GM18867 (cell line): ENCODE data around the gene MRPL16.

Source experiments
- ATAC-seq: cut with Tn5 transposase; IDR thresholded peaks from one replicate; pipeline ENCODE4 v1.9.1; 2021; ENCODE audit warnings: mild to moderate bottlenecking, moderate library complexity; ENCODE audit not compliant: unreplicated experiment

MRPL16 gene

GRCh38 chr11:59776210-59777066 lies 34.1 kb downstream of the MRPL16 start:
- no peak for ATAC-seq

GRCh38 chr11:59773083-59773440 lies 37.5 kb downstream of the MRPL16 start:
- no peak for ATAC-seq

DNA sequence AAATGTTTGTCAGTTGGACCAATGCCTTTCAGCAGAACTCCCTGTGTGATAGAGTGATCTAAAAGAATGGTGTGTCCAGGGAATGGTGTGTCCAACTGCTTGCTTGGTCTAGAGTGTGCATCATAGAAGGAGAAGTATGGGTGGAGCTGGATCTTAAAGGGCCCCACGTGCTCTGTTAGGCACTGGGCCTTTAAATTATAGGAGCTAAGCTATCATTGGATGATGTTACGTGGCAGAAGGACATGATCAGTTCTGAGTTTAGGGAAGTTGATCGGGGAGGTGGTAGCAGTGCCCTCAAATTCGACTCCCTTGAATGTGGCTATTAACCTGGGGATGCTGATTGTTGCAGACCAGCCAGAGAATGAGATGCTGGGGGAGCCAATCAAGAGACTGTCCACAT lies 39.0 kb downstream of the MRPL16 start:
- no peak for ATAC-seq

- no peak for ATAC-seq
These were observed 39.7 kb downstream of the MRPL16 start for GRCh38 chr11:59770869-59771268.

DNA sequence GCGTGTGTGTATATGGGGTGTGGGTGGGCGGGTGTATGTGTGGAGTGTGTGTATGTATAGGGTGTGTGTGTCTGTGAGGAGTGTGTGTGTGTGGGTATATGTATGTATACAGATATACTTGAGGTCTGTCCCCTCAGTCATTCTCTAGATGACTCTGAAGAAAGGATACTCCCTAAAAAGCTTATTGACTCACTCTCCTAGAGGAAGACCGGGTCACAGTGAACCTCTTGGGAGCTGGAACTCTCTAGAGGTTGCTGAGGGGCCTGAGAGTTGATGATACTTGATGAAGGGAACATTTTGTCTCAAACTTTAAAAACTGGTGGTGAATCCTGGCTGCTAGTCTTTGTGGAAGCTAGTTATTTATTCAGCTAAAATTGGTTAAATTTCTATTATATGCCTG lies 40.3 kb downstream of the MRPL16 start:
- ATAC-seq: no peak

GRCh38 chr11:59769828-59770227 lies 40.8 kb downstream of the MRPL16 start:
- ATAC-seq: no peak

- ATAC-seq: no peak
These were observed 41.5 kb downstream of the MRPL16 start for GRCh38 chr11:59769111-59769510.

DNA sequence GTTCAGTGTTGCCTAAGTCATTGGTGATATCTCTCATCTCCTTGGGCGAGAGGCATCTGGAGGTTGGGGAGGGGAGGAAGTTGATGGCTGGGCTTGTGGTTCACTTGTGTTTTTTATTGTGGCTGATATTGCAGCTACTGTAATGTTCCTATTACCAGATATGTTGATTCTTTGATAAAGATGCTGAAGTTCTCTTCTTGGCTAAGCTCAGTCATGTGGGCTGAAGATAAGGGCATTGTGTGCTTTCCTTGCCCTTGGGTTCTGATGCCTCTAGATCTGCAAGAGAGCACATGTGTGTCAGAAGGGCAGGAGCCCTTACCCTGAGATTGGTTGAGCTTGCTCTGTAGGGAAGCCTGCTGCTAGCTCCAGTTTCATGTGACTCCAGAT lies 43.4 kb downstream of the MRPL16 start:
- no peak for ATAC-seq

DNA sequence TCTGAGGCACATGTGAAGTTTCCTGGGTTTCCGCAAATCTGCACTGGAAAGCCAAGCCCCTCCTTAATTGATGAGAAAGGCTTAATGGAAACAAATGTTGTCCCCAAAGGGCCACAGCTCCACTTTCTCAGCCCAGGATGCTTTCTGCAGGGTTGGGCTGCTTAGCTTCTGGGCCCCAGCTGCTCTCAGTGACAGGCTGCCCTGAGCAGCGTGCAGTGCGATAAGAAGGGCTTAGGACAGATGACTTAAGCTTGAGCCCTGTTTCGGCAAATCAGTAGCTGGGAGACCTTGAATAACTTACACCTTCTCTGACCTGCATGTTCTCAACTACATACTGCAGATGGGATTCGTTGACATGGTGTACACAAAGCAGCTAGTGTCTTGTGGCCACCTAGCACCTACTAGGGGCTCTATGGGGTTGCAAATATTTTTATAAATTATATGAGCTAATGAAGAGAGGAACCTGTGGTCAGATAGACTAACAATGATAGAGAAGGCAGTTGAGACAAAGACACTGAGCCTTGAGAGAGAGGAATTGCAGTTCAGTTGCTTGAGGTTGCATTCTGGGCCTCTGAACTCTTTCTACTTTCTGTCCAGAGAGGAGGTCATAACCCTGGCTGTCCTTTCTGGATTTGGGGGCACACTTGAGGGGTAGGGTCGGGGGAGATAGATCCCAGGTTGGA lies 43.9 kb downstream of the MRPL16 start:
- ATAC-seq: no peak

GRCh38 chr11:59765068-59765735 lies 45.4 kb downstream of the MRPL16 start:
- no peak for ATAC-seq

DNA sequence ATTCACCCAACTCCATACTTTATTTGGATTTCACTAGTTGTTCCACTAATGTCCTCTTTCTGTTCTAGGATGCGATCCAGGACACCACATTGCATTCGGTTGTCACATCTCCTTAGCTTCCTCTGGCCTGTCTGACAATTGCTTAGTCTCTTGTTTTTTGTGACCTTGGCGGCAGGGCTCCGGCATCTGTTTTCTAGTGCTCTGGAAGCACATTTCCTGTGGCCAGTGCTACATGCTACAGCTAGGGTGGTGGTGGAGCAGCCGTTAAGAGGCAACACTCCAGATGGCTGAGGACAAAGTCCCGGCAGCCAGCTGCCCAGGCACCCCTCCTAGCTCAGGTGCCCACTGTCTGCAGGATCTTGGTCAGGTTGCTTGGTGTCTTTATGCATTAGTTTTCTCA lies 48.6 kb downstream of the MRPL16 start:
- ATAC-seq: no peak

DNA sequence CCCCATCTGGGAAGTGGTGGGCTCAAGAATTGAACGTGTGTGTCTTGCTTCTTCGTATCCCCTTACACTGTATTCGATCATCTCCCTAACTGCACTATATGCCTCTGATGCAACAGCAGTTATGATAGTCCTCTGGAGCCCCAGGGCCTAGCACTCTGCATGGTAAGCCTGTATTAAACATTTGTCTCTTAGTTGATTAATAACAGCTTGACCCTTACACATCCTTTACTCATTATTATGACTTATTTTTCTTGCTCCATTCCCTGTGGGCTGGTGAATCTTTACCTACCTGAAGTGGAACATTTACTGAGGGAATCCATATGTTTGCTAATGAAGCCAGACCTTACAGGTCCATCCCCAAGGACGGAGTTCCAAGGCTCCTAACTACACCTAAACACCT lies 49.8 kb downstream of the MRPL16 start:
- no peak for ATAC-seq

DNA sequence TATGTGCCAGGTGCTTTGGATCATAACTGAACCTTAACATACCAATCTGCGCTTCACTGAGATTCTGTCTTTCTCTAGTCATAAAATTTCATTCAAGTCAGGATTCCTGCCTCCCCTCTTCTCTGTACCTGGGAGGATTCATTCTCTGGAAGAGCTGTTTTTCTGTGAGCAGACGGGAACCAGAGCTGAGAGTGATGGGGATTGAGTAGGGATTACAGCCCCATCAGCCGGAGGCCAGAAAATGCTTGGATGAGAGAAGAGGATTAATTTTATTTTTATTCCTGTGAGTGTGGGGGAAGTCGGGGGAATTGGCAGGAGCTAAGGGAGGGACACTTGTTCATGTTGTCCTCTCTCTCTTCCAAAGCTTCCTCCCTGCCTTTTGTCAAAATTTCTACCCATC lies 50.7 kb downstream of the MRPL16 start:
- ATAC-seq: no peak

GRCh38 chr11:59758401-59759037 lies 52.1 kb downstream of the MRPL16 start:
- no peak for ATAC-seq

- ATAC-seq: peak; percentile 38
These were observed 53.7 kb downstream of the MRPL16 start for GRCh38 chr11:59756845-59757244.

GRCh38 chr11:59756558-59756840 lies 54.1 kb downstream of the MRPL16 start:
- no peak for ATAC-seq
